GM23338 (cell line): ENCODE data around the gene CACNA1B. TPM values are rescaled to one million over a fixed set of nuclear protein-coding genes. Genes with fewer than 3 reads are reported as not detected.

Experiments used
- ATAC-seq: fragments of 200-7000 bp; cut with Tn5 transposase; 3 replicates; pipeline ENCODE4 v1.9.1; 2020
- DNase-seq: peaks from one replicate; pipeline ENCODE4 v3.0.0-alpha.2; 2015; ENCODE audit warnings: low spot score
- H2AFZ ChIP-seq: fragments of 200-600 bp; sonication (generic); 2 replicates; pipeline ENCODE4 v1.8.0; 2016; ENCODE audit warnings: antibody characterized with exemption, mild to moderate bottlenecking, moderate library complexity
- H3F3A ChIP-seq: fragments of 200-600 bp; sonication (generic); replicated peaks from 2 replicates; pipeline ENCODE4 v1.8.0; 2017; ENCODE audit warnings: antibody characterized with exemption, mixed run types, low read depth
- H3K27ac ChIP-seq: fragments of 200-600 bp; sonication (generic); 2 replicates; pipeline ENCODE4 v1.6.1; 2016; ENCODE audit warnings: low read depth
- H3K27me3 ChIP-seq: fragments of 200-600 bp; sonication (generic); 2 replicates; pipeline ENCODE4 v1.8.0; 2016; ENCODE audit warnings: mild to moderate bottlenecking, mixed run types, moderate library complexity; ENCODE audit not compliant: insufficient read depth
- H3K36me3 ChIP-seq: fragments of 200-600 bp; sonication (generic); 2 replicates; pipeline ENCODE4 v1.8.0; 2016; ENCODE audit warnings: mild to moderate bottlenecking; ENCODE audit not compliant: insufficient read depth
- H3K4me1 ChIP-seq: fragments of 200-600 bp; sonication (generic); 2 replicates; pipeline ENCODE4 v1.8.0; 2016; ENCODE audit warnings: mild to moderate bottlenecking, moderate library complexity; ENCODE audit not compliant: insufficient read depth
- H3K4me2 ChIP-seq: fragments of 200-600 bp; sonication (generic); 2 replicates; pipeline ENCODE4 v1.7.1; 2017; ENCODE audit warnings: mixed run types
- H3K4me3 ChIP-seq: fragments of 200-600 bp; sonication (generic); 2 replicates; pipeline ENCODE4 v1.6.1; 2016; ENCODE audit warnings: mixed run types
- H3K79me2 ChIP-seq: fragments of 200-600 bp; sonication (generic); replicated peaks from 2 replicates; pipeline ENCODE4 v1.8.0; 2017; ENCODE audit warnings: mild to moderate bottlenecking; ENCODE audit not compliant: insufficient read depth
- H3K9me2 ChIP-seq: fragments of 200-600 bp; sonication (generic); 2 replicates; pipeline ENCODE4 v1.8.0; 2017; ENCODE audit not compliant: insufficient read depth
- H4K20me1 ChIP-seq: fragments of 200-600 bp; sonication (generic); replicated peaks from 2 replicates; pipeline ENCODE4 v1.8.0; 2017; ENCODE audit warnings: mild to moderate bottlenecking; ENCODE audit not compliant: insufficient read depth
- H3K27ac Mint-ChIP-seq: 2 replicates; pipeline ENCODE4 v1.8.0; 2020; ENCODE audit warnings: inconsistent platforms, mild to moderate bottlenecking, moderate library complexity, mixed read lengths
- H3K27me3 Mint-ChIP-seq: 3 replicates; pipeline ENCODE4 v1.8.0; 2022; ENCODE audit warnings: low read depth, mild to moderate bottlenecking, moderate library complexity, mixed read lengths, inconsistent platforms; ENCODE audit not compliant: insufficient read depth, poor library complexity
- H3K36me3 Mint-ChIP-seq: 3 replicates; pipeline ENCODE4 v1.8.0; 2021; ENCODE audit warnings: low read depth, mild to moderate bottlenecking, inconsistent platforms, moderate library complexity, mixed read lengths
- H3K4me1 Mint-ChIP-seq: 3 replicates; pipeline ENCODE4 v1.8.0; 2020; ENCODE audit warnings: mild to moderate bottlenecking, inconsistent platforms, mixed read lengths
- H3K4me3 Mint-ChIP-seq: 3 replicates; pipeline ENCODE4 v1.8.0; 2021; ENCODE audit warnings: moderate library complexity, mild to moderate bottlenecking, inconsistent platforms, mixed read lengths
- H3K9me3 Mint-ChIP-seq: 3 replicates; pipeline ENCODE4 v1.8.0; 2020; ENCODE audit warnings: moderate library complexity, mild to moderate bottlenecking, inconsistent platforms, mixed read lengths
- CREB1 ChIP-seq: fragments of 250-450 bp; sonication (Bioruptor Pico); IDR thresholded peaks from 2 replicates; pipeline ENCODE4 v1.5.0; 2020; ENCODE audit warnings: low read depth, mild to moderate bottlenecking, moderate library complexity
- EZH2 ChIP-seq: fragments of 200-600 bp; sonication (generic); IDR thresholded peaks from one replicate; pipeline ENCODE4 v1.8.0; 2017; ENCODE audit warnings: antibody characterized with exemption, mild to moderate bottlenecking, low read depth; ENCODE audit not compliant: unreplicated experiment
- EZH2phosphoT487 ChIP-seq: fragments of 200-600 bp; sonication (generic); IDR thresholded peaks from one replicate; pipeline ENCODE4 v1.8.1; 2018; ENCODE audit warnings: antibody characterized with exemption; ENCODE audit not compliant: unreplicated experiment
- JUNB ChIP-seq: IDR thresholded peaks from one replicate; pipeline ENCODE4 v1.6.1; 2016; ENCODE audit warnings: antibody characterized with exemption; ENCODE audit not compliant: unreplicated experiment
- NANOG ChIP-seq: IDR thresholded peaks from 2 replicates; pipeline ENCODE4 v1.6.1; 2016; ENCODE audit warnings: antibody characterized with exemption, borderline replicate concordance
- POLR2AphosphoS5 ChIP-seq: IDR thresholded peaks from 2 replicates; pipeline ENCODE4 v1.6.1; 2016; ENCODE audit warnings: antibody characterized with exemption, low read depth
- REST ChIP-seq: IDR thresholded peaks from one replicate; pipeline ENCODE4 v1.6.1; 2018; ENCODE audit warnings: antibody characterized with exemption; ENCODE audit not compliant: unreplicated experiment
- STAT1 ChIP-seq: IDR thresholded peaks from one replicate; pipeline ENCODE4 v1.6.1; 2016; ENCODE audit warnings: antibody characterized with exemption; ENCODE audit not compliant: unreplicated experiment
- ZNF114 ChIP-seq: fragments of 250-450 bp; sonication (Bioruptor Pico); IDR thresholded peaks from 2 replicates; pipeline ENCODE4 v1.5.0; 2020; ENCODE audit warnings: mild to moderate bottlenecking, moderate library complexity
- ZNF331 ChIP-seq: fragments of 250-450 bp; sonication (Bioruptor Pico); IDR thresholded peaks from 2 replicates; pipeline ENCODE4 v1.5.0; 2020; ENCODE audit warnings: low read depth, mild to moderate bottlenecking, moderate library complexity
- polyA plus RNA-seq: library from polyadenylated mRNA; unstranded; fragments of >200 nt; fragmentation: Nextera tagmentation; extraction: Ambion mirVana; gene quantifications from 2 replicates; pipeline ENCODE4 v1.2.1, GENCODE V29; 2016
- total RNA-seq: library from RNA; depleted of rRNA; stranded (reverse); fragments of >200 nt; shearing (Covaris generic); gene quantifications from 2 replicates; pipeline ENCODE4 v1.2.3, GENCODE V29; 2014
- TF ChIP-seq, protein P1 (sequence below): IDR thresholded peaks from 2 replicates; pipeline ENCODE4 v1.6.1; 2016; ENCODE audit warnings: antibody characterized with exemption
- TF ChIP-seq, protein P2 (sequence below): fragments of 250-450 bp; sonication (Bioruptor Pico); IDR thresholded peaks from 2 replicates; pipeline ENCODE4 v1.5.0; 2020; ENCODE audit warnings: mild to moderate bottlenecking, moderate library complexity
- TF ChIP-seq, protein P3 (sequence below), 2 experiments: fragments of 200-600 bp in 1 of 2; sonication (generic) in 1 of 2; conservative IDR thresholded peaks; 2 replicates each; pipeline versions ENCODE4 v1.5.1 to v1.6.1; 2016 to 2017; ENCODE audit warnings: antibody characterized with exemption in 2 of 2, low read depth in 2 of 2, mild to moderate bottlenecking in 2 of 2, moderate library complexity in 1 of 2

Gene CACNA1B
- total and polyA plus RNA-seq, 2 experiments from 2014 or later, result 1.1 to 10.4 TPM

DNA sequence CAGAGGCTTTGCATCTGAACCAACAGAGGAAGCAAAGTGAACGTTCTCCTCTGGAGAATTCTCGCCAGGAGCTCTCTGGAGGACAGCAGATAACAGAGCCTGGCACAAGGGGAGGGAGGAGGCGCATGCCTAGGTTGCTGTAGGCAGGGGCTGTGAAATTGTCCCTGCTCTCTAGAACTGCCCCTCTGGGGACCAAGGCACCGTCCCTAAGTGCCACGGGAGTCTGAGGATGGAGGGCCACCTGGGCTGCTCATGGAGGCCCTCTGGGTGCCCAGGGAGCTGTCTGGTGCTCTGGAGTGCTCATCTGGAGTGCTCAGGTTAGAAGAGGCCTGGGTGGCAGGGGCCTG is 77.6 kb downstream of the CACNA1B start:
- Histone ChIP-seq H3K36me3 (0 out of 2 replicates have a peak, but pooled peaks cover 3% of the 10 kb centered on the region), H3K4me3 (no peak overlapping the region), H3K4me2 (no peak overlapping the region), H3K4me1 (no peaks in the 10 kb centered on the region), H3K79me2 (no peaks in the 10 kb centered on the region), H3K27me3 (no peaks in the 10 kb centered on the region), H2AFZ (no peak overlapping the region), H3F3A (no peaks in the 10 kb centered on the region), H4K20me1 (no peaks in the 10 kb centered on the region; the same call in 1 of the 2 replicates), H3K9me2 (no peaks in the 10 kb centered on the region), H3K27ac (no peak overlapping the region)
- H3K27me3 Mint-ChIP-seq, result peaks cover 10% of the 10 kb centered on the region
- TF ChIP-seq NANOG, result no peak
- TF ChIP-seq ZNF114 (CRISPR knock-in tag), result no peak
- TF ChIP-seq STAT1, result no peak
- no peak for TF ChIP-seq POLR2AphosphoS5
- TF ChIP-seq, protein P1, sequence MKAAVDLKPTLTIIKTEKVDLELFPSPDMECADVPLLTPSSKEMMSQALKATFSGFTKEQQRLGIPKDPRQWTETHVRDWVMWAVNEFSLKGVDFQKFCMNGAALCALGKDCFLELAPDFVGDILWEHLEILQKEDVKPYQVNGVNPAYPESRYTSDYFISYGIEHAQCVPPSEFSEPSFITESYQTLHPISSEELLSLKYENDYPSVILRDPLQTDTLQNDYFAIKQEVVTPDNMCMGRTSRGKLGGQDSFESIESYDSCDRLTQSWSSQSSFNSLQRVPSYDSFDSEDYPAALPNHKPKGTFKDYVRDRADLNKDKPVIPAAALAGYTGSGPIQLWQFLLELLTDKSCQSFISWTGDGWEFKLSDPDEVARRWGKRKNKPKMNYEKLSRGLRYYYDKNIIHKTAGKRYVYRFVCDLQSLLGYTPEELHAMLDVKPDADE, result no peak
- TF ChIP-seq CREB1, result no peak
- no peak for TF ChIP-seq EZH2
- TF ChIP-seq, protein P2, sequence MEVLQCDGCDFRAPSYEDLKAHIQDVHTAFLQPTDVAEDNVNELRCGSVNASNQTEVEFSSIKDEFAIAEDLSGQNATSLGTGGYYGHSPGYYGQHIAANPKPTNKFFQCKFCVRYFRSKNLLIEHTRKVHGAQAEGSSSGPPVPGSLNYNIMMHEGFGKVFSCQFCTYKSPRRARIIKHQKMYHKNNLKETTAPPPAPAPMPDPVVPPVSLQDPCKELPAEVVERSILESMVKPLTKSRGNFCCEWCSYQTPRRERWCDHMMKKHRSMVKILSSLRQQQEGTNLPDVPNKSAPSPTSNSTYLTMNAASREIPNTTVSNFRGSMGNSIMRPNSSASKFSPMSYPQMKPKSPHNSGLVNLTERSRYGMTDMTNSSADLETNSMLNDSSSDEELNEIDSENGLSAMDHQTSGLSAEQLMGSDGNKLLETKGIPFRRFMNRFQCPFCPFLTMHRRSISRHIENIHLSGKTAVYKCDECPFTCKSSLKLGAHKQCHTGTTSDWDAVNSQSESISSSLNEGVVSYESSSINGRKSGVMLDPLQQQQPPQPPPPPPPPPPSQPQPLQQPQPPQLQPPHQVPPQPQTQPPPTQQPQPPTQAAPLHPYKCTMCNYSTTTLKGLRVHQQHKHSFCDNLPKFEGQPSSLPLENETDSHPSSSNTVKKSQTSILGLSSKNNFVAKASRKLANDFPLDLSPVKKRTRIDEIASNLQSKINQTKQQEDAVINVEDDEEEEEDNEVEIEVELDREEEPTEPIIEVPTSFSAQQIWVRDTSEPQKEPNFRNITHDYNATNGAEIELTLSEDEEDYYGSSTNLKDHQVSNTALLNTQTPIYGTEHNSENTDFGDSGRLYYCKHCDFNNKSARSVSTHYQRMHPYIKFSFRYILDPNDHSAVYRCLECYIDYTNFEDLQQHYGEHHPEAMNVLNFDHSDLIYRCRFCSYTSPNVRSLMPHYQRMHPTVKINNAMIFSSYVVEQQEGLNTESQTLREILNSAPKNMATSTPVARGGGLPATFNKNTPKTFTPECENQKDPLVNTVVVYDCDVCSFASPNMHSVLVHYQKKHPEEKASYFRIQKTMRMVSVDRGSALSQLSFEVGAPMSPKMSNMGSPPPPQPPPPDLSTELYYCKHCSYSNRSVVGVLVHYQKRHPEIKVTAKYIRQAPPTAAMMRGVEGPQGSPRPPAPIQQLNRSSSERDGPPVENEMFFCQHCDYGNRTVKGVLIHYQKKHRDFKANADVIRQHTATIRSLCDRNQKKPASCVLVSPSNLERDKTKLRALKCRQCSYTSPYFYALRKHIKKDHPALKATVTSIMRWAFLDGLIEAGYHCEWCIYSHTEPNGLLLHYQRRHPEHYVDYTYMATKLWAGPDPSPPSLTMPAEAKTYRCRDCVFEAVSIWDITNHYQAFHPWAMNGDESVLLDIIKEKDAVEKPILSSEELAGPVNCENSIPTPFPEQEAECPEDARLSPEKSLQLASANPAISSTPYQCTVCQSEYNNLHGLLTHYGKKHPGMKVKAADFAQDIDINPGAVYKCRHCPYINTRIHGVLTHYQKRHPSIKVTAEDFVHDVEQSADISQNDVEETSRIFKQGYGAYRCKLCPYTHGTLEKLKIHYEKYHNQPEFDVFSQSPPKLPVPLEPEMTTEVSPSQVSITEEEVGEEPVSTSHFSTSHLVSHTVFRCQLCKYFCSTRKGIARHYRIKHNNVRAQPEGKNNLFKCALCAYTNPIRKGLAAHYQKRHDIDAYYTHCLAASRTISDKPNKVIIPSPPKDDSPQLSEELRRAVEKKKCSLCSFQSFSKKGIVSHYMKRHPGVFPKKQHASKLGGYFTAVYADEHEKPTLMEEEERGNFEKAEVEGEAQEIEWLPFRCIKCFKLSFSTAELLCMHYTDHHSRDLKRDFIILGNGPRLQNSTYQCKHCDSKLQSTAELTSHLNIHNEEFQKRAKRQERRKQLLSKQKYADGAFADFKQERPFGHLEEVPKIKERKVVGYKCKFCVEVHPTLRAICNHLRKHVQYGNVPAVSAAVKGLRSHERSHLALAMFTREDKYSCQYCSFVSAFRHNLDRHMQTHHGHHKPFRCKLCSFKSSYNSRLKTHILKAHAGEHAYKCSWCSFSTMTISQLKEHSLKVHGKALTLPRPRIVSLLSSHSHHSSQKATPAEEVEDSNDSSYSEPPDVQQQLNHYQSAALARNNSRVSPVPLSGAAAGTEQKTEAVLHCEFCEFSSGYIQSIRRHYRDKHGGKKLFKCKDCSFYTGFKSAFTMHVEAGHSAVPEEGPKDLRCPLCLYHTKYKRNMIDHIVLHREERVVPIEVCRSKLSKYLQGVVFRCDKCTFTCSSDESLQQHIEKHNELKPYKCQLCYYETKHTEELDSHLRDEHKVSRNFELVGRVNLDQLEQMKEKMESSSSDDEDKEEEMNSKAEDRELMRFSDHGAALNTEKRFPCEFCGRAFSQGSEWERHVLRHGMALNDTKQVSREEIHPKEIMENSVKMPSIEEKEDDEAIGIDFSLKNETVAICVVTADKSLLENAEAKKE (CRISPR knock-in tag), result no peak
- TF ChIP-seq ZNF331, result no peak
- TF ChIP-seq, protein P3, sequence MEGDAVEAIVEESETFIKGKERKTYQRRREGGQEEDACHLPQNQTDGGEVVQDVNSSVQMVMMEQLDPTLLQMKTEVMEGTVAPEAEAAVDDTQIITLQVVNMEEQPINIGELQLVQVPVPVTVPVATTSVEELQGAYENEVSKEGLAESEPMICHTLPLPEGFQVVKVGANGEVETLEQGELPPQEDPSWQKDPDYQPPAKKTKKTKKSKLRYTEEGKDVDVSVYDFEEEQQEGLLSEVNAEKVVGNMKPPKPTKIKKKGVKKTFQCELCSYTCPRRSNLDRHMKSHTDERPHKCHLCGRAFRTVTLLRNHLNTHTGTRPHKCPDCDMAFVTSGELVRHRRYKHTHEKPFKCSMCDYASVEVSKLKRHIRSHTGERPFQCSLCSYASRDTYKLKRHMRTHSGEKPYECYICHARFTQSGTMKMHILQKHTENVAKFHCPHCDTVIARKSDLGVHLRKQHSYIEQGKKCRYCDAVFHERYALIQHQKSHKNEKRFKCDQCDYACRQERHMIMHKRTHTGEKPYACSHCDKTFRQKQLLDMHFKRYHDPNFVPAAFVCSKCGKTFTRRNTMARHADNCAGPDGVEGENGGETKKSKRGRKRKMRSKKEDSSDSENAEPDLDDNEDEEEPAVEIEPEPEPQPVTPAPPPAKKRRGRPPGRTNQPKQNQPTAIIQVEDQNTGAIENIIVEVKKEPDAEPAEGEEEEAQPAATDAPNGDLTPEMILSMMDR (conservative IDR thresholded peaks at IDR 0.05; ENCODE audit: low read depth in 2 of 2), result no peak
- no peak for TF ChIP-seq EZH2phosphoT487
- no peak for TF ChIP-seq REST
- no peak for TF ChIP-seq JUNB
- H3K4me3 Mint-ChIP-seq, result no peak overlapping the region
- ATAC-seq (no peak), DNase-seq (no peak)
- H3K36me3 Mint-ChIP-seq, result peaks cover 13% of the 10 kb centered on the region; the same call in 2 of the 3 replicates
- H3K4me1 Mint-ChIP-seq, result peaks cover 3% of the 10 kb centered on the region; the same call in 1 of the 3 replicates
- no peak overlapping the region for H3K27ac Mint-ChIP-seq
- no peaks in the 10 kb centered on the region for H3K9me3 Mint-ChIP-seq
